SK-N-SH (cell line): ENCODE measurements around the gene CHSY3.

Experiments
- CTCF ChIP-seq: fragments of 200-600 bp; sonication (generic); IDR thresholded peaks from 2 replicates; pipeline ENCODE4 v1.6.1; 2017; ENCODE audit warnings: antibody characterized with exemption, mild to moderate bottlenecking, moderate library complexity
- EP300 ChIP-seq, 2 experiments: IDR thresholded peaks; 2 replicates each; pipeline versions ENCODE4 v1.4.0 to v1.6.1; 2012; ENCODE audit warnings: borderline replicate concordance in 1 of 2, low read depth in 1 of 2, low read length in 1 of 2
- IRF3 ChIP-seq: fragments of 150-350 bp; IDR thresholded peaks from 2 replicates; pipeline ENCODE4 v1.6.1; 2016; ENCODE audit warnings: mild to moderate bottlenecking, low read depth, low read length
- MAX ChIP-seq: IDR thresholded peaks from 2 replicates; pipeline ENCODE4 v1.4.0; 2012; ENCODE audit warnings: low read depth
- POLR2AphosphoS5 ChIP-seq: IDR thresholded peaks from 2 replicates; pipeline ENCODE4 v1.6.1; 2012; ENCODE audit warnings: low read depth, low read length
- RFX5 ChIP-seq: IDR thresholded peaks from 2 replicates; pipeline ENCODE4 v1.6.1; 2012; ENCODE audit warnings: mild to moderate bottlenecking, improper control_type of control experiment, low read length
- TAF1 ChIP-seq: IDR thresholded peaks from 2 replicates; pipeline ENCODE4 v1.6.1; 2012; ENCODE audit warnings: low read depth, mild to moderate bottlenecking, low read length, moderate library complexity, borderline replicate concordance

GRCh38 chr5:130096483-130096882, 192.2 kb downstream of the CHSY3 start:
- TF ChIP-seq CTCF (no peak), MAX (no peak), IRF3 (no peak), POLR2AphosphoS5 (no peak), EP300 (IDR thresholded peaks at IDR 0.05; ENCODE audit: borderline replicate concordance in 1 of 2, low read depth in 1 of 2, low read length in 1 of 2) (no peak), TAF1 (no peak), RFX5 (peak; percentile 94)
